GM12891 (cell line): ENCODE measurements around the gene ZNF212.

Experiments used
- DNase-seq: peaks from one replicate; pipeline ENCODE4 v3.0.0; 2011; ENCODE audit warnings: low spot score; ENCODE audit not compliant: insufficient read length
- FAIRE-seq: peaks from 2 replicates; lab custom pipeline; 2011; peaks lifted over from hg19 to GRCh38; lab: Jason Lieb, UNC
- PAX5 ChIP-seq: IDR thresholded peaks from 2 replicates; pipeline ENCODE4 v1.6.1; 2011; ENCODE audit warnings: low read length, moderate library complexity, mild to moderate bottlenecking; ENCODE audit not compliant: insufficient read depth, severe bottlenecking
- POLR2A ChIP-seq: IDR thresholded peaks from 2 replicates; pipeline ENCODE4 v1.6.1; 2011; ENCODE audit warnings: low read depth, low read length, control low read depth
- POLR2AphosphoS5 ChIP-seq: IDR thresholded peaks from 2 replicates; pipeline ENCODE4 v1.6.1; 2011; ENCODE audit warnings: low read depth, low read length, control low read depth
- POU2F2 ChIP-seq: IDR thresholded peaks from 2 replicates; pipeline ENCODE4 v1.6.1; 2011; ENCODE audit warnings: low read depth, mild to moderate bottlenecking, control low read depth, low read length, moderate library complexity
- SPI1 ChIP-seq: IDR thresholded peaks from 2 replicates; pipeline ENCODE4 v1.6.1; 2011; ENCODE audit warnings: low read depth, low read length, control low read depth
- TAF1 ChIP-seq: IDR thresholded peaks from 2 replicates; pipeline ENCODE4 v1.6.1; 2011; ENCODE audit warnings: low read depth, low read length, control low read depth

The ZNF212 gene

GRCh38 chr7:149284850-149285585 lies 45.6 kb downstream of the ZNF212 start:
- peak; percentile 71; the same call in 1 of the 2 replicates for TF ChIP-seq POLR2AphosphoS5
- no peak for TF ChIP-seq POU2F2
- DNase-seq (peak; percentile 98), FAIRE-seq (peak; percentile 96)

GRCh38 chr7:149285603-149286002 lies 46.2 kb downstream of the ZNF212 start:
- DNase-seq = no peak
- TF ChIP-seq TAF1 (no peak), POLR2AphosphoS5 (no peak), PAX5 (no peak), POLR2A (no peak), SPI1 (no peak), POU2F2 (no peak)
- FAIRE-seq = no peak

- TF ChIP-seq POLR2AphosphoS5 (no peak), POLR2A (no peak), PAX5 (no peak), TAF1 (no peak), POU2F2 (no peak), SPI1 (no peak)
- no peak for DNase-seq
- FAIRE-seq = no peak
Observed at GRCh38 chr7:149286811-149287400, 47.5 kb downstream of the ZNF212 start.

- TF ChIP-seq TAF1 (no peak), PAX5 (no peak), POLR2AphosphoS5 (no peak), POLR2A (no peak), POU2F2 (no peak), SPI1 (no peak)
- DNase-seq (no peak), FAIRE-seq (no peak)
Observed at GRCh38 chr7:149287622-149288021, 48.2 kb downstream of the ZNF212 start.

- FAIRE-seq (no peak), DNase-seq (no peak)
- TF ChIP-seq TAF1 (no peak), SPI1 (no peak), POU2F2 (no peak), POLR2A (no peak)
Observed at GRCh38 chr7:149289262-149289661, 49.8 kb downstream of the ZNF212 start.

- DNase-seq = no peak
- no peak for FAIRE-seq
- TF ChIP-seq TAF1 (no peak), SPI1 (no peak), POLR2A (no peak), POU2F2 (no peak)
Observed at GRCh38 chr7:149289856-149290255, 50.4 kb downstream of the ZNF212 start.

GRCh38 chr7:149291036-149291780 lies 51.8 kb downstream of the ZNF212 start:
- TF ChIP-seq POLR2A = no peak
- no peak for TF ChIP-seq SPI1
- no peak for TF ChIP-seq PAX5
- TF ChIP-seq POLR2AphosphoS5 = no peak
- TF ChIP-seq POU2F2 = no peak
- TF ChIP-seq TAF1 = no peak
- DNase-seq (no peak), FAIRE-seq (no peak)

- TF ChIP-seq POU2F2 = no peak
- no peak for TF ChIP-seq SPI1
- no peak for TF ChIP-seq POLR2A
- no peak for TF ChIP-seq TAF1
Observed at GRCh38 chr7:149291781-149292461, 52.5 kb downstream of the ZNF212 start.

GRCh38 chr7:149292462-149292823 lies 53.0 kb downstream of the ZNF212 start:
- TF ChIP-seq PAX5 = no peak
- FAIRE-seq (no peak), DNase-seq (no peak)

More at GRCh38 chr7:149291781-149292461, 52.5 kb downstream of the ZNF212 start:
- DNase-seq = no peak
- no peak for FAIRE-seq

- FAIRE-seq (no peak), DNase-seq (no peak)
- no peak for TF ChIP-seq TAF1
- TF ChIP-seq PAX5 = no peak
- no peak for TF ChIP-seq SPI1
- no peak for TF ChIP-seq POLR2A
- no peak for TF ChIP-seq POLR2AphosphoS5
- no peak for TF ChIP-seq POU2F2
Observed at GRCh38 chr7:149293338-149293737, 53.9 kb downstream of the ZNF212 start.
